ENCODE data around the gene MARK1.
A peak's percentile ranks its signal among the peaks of the same experiment; 100 is the strongest.
"Not testable (repeated sequence)": the region's sequence is repeated elsewhere in the genome, so short reads cannot be mapped to it uniquely, and the experiment has no call there.

MARK1 gene

DNA sequence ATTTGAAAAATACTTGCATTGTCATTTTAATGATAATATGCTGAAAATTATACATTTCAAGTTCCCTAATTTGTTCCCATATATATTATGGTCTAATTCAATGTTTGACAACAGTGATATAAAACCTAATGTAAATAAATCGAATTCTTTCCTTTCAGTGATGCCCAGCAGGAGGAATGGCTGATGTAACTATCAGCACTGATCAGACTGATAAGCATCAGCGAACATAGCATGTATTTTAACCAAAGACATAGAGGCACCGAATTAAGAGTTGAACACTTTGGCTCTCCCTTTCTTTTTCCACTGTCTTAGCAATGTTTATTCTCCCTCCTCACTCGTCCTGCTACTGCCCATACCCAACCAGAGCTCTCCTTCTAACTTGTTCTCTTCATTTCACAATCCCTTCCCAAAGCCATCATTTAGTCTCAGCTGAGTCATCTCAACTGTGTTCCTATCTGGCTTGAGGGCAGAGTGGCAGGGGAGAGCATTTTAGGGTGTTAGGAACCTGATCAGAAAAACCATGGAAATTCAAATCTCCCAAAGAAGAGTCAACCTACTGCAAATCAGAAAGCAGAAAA is 103.4 kb downstream of the MARK1 start:
- DNase-seq, result no peak

DNA sequence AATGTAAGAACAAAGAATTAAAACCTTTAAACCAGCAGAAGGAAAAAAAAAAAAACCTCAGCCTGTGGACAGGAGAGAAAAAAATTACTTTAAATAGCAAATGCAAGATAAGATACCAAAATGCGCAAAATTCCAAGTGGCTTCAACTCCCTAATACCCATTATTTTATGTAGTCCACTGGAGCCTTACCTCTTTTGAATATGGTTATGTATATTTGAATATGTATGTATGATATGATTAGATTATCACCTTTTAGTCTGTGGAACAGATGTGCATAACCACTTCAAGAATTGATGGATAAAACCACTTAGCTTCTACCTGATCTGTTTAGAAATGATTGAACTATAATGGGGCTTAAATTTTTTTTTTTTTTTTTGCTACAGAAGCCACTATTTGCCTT is 109.8 kb downstream of the MARK1 start:
- no peak for DNase-seq

DNA sequence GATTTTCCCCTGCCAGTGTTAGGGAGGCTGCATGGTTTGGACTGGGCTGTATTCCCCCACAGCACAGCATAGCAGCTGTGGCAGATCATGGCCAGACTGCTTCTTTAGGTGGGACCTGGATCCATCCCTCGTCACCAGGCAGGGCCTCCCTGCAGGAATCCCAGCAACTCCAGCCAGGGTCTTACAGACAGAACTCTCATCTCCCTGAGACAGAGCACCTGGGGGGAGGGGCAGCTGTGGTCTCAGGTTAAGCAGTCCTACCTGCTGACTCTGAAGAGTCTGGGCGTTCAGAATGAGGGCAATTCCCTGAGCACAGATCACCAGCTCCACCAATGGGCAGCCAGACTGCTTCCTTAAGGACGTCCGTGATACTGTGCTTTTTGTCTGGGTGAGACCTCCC is 114.3 kb downstream of the MARK1 start:
- no peak for DNase-seq

DNA sequence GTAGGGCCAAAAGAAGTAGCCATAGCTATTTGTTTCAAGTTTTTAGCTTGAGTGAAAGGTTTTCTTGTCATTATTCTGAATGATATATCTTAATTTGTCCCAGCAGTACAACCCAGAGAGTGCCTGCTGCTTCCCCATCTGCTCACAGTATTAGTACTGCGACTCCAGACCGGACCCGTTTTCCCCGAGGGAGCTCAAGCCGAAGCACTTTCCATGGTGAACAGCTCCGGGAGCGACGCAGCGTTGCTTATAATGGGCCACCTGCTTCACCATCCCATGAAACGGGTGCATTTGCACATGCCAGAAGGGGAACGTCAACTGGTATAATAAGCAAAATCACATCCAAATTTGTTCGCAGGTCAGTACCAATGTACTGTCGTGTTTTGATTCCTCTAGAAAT is 125.1 kb downstream of the MARK1 start:
- DNase-seq, result no peak

DNA sequence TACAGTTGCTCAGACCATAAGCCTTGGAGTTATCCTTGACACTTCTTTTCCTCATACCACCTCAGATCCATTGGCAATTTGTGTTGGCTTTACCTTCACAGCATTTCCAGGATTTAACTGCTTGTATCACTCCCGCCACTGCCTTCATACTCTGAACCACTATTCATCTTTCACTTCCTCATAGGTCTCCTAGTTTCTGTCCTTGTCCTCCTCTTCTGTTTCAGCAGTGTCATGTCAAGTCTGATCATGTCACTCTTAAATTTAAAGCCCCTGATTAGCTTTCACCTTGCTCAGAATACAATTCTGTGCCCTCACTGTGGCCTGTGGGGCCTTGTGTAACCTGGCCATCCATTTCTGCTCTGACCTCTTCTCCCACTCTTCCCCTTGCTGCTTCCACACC is 127.6 kb downstream of the MARK1 start:
- no peak for DNase-seq

DNA sequence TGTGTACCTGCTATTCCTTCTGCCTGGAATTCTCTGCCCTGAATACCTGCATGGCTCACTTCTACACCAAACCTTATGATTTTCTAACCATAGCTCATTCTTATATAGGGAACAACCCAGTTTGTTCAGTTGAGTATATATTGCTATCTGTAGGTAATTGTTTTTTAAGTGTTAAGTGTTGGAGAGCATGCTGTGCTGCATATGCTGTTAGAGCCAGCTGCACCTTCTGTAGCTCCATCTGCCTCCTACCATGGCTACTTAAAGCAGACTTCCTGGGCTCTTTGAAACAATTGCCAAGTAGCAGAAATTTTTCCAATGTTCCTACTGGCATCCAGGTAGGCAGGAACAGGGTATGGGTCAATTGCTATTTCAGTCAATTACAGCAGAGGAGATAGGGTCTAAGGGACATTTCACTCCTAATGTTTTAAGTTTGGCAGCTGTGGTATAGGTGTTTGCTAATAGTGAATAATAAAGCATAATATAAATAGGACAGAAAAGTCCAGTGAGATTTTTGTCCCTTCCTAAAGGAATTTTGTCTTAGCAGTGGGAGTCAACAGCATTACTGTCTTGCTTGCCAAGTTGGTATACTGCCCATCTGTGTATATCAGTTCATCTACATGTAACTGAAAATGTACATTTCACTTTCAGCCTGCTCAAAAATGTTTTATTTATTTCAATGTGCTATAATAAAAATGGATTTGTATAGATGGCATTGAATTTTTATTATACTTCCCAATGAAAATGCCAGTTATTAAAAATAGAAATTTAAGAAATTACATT is 128.2 kb downstream of the MARK1 start:
- no peak for DNase-seq

DNA sequence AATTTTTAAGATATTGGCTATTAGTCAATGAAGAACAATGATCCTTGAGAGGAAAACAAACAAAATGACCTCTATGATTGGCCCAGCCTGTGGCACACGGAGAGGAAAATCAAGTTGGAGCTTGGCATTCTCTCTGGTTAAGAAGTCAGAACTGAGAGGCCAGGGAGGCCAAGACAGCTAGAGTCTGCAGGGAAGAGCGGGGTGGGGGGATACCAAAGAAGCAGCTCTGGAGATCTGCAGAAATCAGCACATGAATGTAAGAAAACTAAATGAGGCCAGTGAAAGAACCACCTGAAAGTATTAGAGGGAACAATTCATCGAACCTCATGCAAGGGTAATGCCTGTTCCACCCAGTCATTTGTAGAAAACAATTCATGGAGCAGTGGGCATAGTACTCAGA is 138.4 kb downstream of the MARK1 start:
- DNase-seq, result no peak

DNA sequence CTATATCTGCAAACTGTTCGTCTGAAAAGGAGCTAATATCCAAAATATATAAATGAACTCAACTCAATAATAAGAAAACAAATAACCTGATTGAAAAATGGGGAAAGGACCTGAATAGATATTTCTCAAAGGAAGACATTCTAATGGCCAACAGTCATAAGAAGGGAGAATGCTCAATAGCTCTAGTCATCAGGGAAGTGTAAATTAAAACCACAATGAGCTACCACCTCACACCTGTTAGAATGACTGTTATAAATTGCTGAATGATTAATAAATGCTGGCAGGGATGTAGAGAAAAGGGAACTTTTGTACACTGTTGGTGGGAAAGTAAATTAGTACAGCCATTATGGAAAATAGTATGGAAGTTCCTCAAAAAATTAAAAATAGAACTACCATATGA is 141.1 kb downstream of the MARK1 start:
- no peak for DNase-seq

DNA sequence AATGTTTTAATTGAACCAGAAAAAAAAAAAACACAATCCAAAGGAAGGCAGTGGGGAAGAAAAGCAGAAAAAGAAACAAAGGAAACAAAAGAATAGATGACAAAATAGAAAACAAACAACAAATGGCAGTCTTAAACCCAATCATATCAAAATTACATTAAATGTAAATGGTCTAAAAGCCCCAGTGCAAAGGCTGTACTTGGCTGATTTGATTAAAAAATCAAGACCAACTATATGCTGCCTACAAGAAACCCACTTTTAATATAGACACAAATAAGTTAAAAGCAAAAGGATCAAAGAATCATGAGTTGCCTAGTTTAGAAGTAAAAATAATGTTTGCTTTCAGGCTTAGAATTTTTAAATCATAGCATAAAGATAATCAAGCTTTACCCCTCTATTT is 142.4 kb downstream of the MARK1 start:
- no peak for DNase-seq

DNA sequence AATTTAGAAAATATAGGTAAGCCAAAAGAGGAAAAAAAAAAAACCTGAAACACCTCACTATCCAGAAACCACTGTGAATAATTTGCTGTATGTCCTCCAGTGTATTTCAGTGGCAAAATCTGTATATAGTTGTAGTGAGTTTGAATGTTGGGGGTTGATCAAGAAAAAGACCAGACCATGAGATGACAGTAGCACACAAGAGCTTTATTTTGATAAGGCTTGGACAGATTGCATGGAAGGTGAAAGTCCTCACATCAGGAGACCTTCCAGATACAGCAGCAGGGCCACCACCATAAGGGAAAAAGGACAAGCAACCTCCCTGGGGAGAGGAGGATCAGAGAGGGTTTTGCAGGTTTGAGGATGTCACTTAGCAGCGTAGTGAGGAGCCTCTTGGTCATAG is 146.0 kb downstream of the MARK1 start:
- no peak for DNase-seq

DNA sequence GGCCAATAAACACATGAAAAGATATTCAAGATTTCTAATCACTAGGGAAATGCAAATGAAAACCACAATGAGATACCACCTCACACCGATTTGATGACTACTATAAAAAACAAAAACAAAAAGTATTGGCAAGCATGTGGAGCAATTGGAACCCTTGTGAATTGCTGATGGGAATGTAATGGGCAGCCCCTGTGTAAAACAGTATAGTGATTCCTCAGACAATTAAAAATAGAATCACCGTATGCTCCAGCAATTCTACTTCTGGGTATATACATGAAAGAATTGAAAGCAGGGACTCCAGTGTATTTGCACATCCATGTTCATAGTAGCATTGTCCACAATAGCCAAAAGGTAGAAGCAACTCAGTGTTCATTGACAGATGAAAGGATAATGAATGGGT is 149.3 kb downstream of the MARK1 start:
- DNase-seq, result no peak

DNA sequence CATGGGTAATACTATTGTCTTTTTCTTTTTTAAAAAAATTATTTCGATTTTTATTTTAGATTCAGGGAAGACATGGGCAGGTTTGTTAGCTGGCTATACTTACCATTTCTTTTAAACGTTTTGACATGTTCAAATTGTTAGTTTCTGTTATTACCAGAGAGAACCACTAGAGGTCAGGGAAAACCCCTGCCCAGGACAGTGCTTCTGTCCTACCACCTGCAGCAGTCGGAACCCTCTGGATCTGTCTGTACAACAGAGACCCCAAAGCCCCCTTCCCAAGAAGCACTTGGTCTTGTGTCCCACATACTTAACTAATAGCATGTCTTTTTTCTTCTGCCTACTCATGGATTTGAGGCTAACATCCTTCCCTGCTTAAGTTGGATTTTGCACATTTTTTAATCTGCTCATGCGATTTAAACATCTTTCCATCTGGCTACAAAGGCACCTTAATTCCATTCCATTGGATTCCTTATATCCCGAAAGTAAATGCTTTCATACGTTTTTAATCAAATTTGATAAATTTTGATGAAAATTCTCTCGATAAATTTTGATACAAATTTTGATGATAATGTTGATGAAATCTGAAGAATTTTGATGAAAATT is 152.2 kb downstream of the MARK1 start:
- peak; percentile 7 for DNase-seq

DNA sequence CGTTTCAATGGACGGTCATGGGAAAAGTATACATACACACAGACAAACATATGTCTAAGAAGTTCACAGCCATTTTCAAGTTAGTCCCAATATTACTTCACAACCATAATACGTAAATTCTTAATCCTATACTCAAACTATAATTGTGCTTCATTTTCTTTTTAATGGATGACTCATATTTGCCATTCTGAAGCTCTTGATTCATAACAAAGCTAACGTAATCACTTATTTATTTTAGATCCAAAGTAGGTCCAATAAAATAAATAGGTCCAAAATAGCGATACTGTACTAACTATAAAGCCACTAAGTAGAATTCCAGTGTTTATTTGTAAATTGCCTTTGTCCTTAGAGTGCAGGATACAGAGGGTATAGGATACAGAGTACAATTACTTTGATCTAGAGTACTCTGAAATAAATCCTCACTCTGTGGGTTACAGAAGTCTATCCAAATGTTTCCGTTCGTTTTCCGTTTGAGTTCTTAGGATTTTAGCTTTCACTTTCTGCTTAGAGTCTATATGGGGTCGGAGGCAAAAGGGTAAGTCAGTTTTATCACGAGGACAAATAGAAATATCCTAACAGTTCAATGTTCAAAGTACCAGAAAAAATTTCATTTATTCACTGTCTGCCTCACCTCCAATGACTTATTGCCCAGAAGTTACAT is 153.4 kb downstream of the MARK1 start:
- no peak for DNase-seq

DNA sequence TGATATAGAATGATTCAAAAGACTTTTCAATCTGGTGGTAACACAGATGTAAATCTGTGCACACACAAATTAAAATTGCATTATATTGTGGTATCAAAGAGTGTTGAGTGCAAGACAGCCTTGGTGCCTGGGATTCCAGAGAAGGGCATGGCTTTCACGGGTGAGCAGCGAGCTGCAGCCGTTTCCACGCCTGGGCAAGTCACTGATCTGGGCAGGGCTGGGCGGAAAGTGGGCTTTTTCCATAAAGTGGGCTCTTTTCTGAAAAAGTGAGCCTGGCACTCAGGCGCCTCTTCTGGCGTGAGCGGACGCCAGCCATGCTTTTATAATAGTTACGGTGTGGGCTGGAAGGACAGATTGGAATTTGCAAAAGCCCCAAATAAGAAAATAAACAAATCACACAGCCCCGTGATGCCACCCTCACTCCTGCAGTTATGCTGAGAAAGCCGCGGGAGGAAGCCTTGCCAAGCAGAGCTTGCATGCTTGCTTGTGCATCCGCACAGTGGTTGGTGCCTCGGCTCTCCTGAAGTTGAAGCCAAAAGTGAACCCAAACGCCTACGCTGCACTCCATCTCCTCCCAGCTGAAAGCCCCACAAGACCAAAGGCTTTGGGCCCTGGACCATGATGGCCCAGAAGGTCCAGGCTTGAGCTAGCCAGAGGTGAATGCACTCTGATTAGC is 155.1 kb downstream of the MARK1 start:
- DNase-seq, result no peak

DNA sequence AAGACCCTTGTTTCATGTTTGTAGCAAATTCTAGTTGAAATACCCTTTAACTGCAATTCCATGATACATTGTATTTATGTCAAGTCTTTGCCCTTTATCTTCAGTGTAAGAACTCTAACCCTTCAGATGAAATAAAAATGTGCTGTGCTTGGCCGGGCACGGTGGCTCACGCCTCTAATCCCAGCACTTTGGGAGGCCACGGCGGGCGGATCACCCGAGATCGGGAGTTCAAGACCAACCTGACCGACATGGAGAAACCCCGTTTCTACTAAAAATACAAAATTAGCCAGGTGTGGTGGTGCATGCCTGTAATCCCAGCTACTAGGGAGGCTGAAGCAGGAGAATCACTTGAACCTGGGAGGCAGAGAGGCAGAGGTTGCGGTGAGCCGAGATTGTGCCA is 155.8 kb downstream of the MARK1 start:
- DNase-seq, result not testable (repeated sequence)

DNA sequence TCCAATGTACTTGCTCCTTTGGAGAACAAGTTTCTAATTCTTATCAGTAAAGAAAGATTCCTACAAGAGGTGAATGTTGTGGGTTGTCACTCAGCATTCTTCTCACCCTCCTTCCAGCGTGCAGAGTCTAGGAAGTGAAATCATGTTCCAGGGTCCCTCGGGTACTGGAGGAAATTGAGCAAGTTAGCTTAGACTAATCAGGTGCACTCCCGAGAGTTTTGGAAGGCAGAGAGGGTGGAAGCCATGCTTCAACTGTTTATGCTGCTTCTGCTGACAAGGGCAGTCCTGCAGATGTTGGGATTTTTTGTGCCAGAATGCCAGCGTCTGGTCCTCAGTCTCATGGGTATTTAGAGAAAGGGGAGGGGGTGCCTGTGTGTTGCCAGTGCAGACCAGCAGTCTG is 157.0 kb downstream of the MARK1 start:
- no peak for DNase-seq

DNA sequence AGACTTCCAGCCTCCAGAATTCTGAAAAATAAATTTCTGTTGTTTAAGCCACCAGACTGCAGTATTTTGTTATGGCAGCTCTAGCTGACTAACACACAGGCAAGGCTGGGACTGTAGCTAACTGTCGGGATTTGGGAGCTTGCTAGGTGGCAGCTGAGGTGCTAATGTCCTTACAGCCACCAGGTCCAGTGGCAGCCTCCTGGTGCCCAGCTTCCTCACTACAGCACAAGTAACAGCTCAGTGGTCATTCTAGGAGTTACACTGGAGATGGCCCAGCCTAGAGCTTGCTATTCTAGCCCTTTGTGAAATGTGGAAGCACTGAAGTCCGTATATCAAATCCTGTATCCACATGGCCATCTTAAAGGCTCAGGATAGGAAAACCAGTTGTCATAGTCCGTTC is 157.9 kb downstream of the MARK1 start:
- no peak for DNase-seq

DNA sequence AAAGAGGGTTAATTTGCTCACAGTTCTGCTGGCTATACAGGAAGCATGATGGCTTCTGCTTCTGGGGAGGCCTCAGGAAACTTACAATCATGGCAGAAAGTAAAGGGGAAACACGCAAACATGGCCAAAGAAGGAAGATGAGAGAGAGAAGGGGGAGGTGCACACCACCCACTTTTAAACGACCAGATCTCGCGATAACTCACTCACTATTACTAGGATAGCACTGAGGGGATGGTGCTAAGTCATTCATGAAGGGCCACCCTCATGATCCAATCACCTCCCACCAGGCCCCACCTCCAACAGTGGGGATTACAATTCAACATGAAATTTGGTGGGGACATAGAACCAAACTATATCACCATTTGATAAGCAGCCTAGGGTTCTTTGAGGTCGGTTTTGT is 159.9 kb downstream of the MARK1 start:
- no peak for DNase-seq

DNA sequence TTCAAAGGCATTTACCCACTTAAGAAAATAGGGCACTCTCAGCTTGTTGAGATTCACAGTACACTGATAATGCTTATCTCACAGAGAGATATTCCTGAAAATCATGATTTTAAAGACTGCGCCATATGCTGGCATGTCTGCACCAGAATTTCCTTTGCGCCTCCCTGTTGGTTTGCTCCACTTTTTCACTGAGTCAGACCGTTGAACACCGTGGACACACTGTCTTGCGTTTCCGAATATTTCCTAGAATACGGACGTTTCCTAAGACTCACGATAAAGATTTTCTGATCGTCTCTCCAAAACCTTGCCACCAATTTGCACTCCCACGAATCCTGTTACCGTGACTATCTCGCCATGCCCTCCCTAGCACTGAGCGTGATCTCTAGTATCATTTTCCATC is 161.7 kb downstream of the MARK1 start:
- no peak for DNase-seq

DNA sequence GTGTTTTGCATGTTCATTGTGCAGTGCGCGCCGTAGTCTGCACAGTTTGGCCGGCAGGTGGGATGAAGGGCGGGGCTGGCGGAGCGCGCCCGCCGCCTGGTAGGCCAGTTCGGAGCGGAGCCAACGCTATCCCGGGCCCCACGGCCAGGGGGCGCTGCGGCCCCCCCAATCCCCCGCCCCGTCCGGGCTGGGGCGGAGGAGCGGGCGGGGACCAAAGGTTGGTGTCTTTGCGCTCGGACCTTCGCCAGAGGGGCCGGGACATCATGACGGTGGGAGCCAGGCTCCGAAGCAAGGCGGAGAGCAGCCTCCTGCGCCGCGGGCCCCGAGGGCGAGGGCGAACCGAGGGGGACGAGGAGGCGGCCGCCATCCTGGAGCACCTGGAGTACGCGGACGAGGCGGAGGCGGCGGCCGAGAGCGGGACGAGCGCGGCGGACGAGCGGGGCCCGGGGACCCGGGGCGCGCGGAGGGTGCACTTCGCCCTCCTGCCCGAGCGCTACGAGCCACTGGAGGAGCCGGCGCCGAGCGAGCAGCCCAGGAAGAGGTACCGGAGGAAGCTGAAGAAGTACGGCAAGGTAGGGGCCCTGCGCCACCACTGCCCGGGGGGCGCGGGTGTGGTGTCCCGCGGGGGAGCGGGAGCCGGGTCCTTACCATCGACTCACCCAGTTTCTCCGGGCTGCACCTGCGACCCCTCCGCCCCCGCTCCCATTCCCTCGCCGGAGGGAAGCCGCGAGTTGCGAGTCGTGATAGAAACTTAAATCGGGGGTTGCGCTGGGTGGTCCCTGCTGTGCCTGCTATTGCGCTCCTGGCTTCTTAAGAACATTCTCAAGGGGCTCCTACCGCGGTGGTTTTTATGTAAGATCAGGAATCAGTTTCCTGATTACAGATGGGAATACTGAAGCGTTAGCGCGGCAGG is 162.5 kb downstream of the MARK1 start, which contains the start of gene C1orf115:
Gene C1orf115 (plus strand): TSS at position 224 of the 913 bp plus-strand sequence. CDS start 40 bp downstream, at position 264.
- peak; percentile 72 for DNase-seq

DNA sequence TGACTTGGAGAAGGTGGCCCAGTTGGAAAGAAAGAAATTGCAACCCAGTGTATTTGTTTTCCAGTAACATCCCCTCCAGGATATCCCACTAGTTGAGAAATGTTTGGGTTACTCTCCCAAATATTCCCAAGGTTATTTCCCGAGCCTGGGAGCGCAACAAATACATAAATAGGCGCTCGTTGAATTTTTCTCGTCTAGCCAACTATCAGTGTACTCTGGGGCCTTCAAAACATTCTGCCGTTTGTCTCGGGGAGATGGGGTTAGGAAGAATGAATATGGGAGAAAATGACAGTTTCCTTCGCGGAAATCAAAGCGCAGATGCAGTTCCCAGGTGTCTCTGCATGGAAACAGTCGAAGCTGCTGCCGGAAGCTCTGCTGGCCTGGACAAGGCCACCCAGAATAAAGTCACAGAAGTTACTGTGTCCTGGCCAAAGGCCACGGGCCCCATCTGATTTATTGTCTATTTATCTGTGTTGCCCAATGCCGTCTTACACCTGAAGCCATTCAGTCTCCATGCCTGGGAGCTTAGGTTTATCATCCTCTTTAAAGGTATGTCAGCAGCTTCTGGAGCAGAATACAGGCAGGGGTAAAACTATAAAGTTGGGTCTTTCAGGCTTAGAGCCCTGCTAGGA is 163.2 kb downstream of the MARK1 start:
- DNase-seq, result no peak
